HG03280 (cell line): Measurements from ENCODE around the gene BACH2.
A peak's percentile ranks its signal among the peaks of the same experiment; 100 is the strongest.

Source experiments
- ATAC-seq: cut with Tn5 transposase; IDR thresholded peaks from one replicate; pipeline ENCODE4 v1.9.1; 2021; ENCODE audit warnings: mild to moderate bottlenecking, moderate library complexity; ENCODE audit not compliant: unreplicated experiment

The BACH2 gene

GRCh38 chr6:89952686-89953085 lies 344.0 kb downstream of the BACH2 start:
- no peak for ATAC-seq

DNA sequence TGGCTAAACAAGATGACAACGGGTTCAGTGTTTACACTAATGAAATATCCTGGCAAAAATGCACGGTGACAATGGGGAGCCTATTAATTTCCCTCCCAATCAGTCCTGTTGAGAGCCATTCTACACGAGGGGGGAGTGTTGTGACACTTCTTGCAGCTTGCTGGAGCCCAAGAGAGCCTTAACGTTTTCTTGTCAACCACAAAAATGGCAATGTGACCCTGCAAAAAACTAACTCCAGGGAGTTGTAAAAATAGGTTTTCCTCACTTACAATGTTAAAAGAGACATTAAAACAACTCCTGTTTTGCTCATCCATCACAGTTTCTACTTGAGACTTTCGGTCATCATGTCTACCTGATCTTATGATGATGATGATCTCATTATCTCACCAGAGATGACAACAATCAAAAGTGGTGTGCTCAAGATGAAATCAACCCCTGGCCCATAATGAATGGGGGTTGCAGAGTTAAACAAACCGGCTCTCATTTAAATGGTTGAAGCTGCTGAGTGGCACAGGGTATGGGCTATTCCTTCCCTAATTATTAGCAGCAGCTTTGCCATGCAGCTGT lies 344.5 kb downstream of the BACH2 start:
- no peak for ATAC-seq

DNA sequence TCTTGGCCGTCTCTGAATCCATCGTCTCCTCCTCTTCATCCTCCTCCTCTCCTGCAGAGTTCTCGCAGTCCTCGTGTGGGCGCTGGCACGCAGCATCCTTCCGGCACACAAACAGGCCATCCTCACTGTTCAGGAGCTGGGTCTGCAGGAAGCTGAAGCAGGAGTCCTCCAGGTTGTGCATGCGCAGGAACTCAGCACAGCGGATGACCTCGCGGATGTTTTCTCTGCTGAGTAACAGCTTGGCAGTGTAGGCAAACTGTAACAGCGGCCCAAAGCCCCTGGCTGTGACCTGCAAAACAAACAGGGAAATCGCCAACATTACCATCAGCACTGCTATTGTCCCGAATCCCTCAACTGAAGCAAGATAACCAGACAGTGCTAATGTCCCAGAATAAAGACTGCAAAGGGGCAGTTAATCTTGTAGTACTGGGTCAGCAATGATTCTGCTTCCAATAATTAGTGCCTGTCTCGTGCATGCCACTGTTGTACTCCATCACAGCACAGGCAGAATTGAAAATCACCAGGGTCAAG lies 345.0 kb downstream of the BACH2 start:
- no peak for ATAC-seq

DNA sequence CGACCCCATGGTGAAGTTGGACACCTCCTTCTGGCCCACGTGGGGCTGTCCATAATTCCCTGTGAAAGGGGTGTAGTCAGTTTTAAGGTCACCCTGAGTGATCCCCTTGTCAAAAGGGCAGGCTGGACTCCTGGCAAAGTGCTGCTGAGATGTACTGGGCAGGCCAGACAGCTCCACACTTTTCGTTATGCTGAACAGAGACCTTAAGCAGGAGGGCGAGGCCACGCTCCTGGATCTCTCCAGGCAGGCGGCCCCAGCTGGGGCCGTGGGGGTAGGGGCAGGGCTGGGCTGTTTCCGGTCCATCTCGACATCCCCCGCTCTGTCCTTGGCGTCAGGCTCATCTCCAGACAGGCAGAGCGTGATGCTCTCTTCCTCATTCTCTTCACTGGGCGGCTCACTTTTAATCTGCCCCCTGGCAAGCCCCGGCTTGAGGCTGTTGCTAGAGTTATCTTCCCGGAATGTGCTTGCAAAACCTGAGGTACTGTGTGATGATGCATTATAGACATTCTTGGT lies 345.7 kb downstream of the BACH2 start:
- no peak for ATAC-seq

DNA sequence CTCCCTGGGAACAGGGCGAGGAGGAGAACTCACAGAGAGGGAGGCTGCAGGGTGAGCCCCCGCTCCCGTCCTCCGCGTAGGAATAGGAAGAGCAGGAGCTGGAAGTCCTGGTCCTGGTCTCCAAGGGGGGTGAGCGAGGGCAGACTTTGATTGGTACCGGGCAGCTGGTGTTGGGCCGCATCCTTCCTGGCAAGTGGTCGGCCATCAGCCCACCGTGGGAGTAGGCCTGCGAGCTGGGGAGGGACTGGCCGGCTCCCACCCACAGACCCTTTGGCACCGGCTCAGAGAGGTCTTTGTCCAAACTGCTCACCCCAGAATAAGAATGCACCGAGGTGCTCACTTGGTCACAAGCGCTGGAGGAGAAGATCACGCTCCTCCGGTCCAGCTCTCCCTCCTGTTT lies 346.2 kb downstream of the BACH2 start:
- ATAC-seq, result no peak

DNA sequence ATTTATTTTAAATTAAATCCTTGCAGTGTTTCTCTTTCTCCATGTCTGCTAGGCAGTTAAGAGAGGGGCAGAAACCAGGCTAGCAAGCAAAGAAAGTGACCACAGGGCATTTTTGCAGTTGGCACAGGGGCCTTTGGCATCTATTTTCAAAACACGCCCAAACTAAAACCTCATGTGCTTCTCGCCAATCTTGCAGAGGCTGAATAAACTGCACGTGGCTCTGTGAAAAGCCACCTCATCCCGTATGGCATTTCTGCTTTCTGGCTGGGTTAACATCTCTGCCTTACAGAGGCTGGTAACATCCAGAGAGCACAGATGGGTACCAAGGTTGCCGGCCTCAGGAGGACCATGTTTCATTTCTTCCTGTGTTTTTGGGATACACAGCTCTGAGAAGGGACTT lies 347.8 kb downstream of the BACH2 start:
- no peak for ATAC-seq

- ATAC-seq, result no peak
Measured at GRCh38 chr6:89944826-89945407, 351.7 kb downstream of the BACH2 start.

DNA sequence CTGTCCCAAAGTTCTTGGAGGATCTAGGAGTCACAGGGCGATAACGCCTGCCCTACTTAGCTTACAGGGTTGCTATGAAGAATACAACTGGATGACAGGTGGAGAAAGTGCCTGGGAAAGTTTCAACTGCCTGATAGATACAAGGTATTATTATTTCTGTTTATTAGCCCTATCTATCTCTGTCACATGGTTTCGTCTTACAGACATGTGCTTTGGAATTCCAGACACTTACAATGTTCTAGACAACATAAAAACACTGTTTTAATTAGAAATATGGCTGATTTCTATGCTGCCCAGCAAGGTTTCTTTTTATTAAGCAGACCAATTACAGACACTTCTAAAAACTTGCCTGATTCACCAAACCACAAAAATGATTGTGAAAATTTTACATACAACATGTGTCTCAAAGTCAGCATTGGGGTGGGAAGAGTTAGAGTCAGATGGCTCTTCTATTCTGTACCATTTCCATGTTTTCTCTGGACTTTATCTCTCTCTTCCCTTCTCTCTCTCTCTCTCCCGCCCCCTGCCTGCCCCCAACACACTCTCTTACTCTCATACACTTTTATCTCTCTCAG lies 352.4 kb downstream of the BACH2 start:
- ATAC-seq, result no peak

- no peak for ATAC-seq
Measured at GRCh38 chr6:89942601-89943000, 354.0 kb downstream of the BACH2 start.

DNA sequence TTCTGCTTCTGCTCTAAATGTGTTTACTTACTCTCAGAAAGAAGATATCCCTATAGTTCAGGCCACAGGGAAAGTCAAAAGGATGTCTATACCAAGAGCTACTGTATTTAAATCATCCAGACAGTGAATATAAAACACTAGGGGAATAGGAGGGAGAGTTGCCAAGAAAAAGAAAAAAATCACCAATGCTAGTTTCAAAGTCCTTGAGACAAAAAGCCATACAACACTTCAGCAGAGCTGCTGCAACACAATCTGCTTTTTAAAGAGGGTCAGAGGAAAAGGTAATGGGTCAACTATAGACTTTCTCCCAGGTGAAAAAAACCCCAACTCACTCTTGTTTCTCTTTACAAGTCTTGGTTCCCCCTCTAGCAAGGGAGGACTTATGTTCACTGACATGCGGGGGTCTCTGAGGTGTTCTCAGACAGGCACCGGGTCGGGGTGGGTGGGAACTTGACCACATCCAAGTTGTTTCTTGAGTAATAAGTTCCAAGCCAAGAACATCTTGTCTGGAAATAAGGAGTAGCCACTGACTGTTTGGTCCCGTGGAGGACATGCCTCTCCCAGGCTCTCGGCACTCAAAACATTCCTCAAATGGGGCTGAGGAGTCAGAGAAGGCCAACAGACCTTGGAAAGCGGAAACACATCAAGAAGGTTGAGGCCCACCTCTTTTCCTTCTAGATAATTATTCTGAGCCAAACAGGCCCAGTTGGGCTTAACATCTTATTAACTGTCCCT lies 354.7 kb downstream of the BACH2 start:
- no peak for ATAC-seq

DNA sequence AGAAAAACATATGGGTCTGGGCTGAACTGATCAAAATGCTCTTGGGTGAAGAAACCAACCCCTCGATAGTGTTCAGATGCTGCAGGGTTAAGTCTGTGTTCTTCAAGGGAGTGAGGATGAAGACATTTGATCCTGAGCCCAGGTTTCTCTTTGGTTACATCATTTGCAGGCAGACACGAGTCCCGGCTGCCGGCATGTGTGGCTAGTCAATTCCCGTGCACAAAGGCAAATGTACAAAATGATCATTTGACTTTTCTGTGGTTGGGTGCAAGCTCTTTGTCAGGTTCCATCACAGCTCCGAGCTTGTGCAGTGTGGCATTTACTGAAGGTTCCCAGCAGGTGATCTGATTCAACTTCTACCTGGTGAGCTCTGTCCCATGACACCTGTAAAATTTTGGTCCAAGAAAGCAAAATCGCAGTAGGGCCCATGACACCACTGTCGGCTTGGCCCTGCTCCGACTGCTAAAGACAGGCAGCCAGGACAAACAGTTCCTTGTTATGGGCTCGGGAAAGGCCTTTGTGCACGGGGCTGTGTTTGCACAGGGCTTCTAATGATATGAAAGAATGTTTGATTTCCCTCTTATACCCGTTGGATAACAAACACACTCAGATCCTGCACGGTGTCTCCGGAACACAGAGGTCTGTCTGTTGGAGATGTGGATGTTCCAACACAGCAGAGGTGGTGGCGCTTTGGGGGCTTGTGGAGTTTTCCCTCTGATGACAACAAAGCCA lies 355.4 kb downstream of the BACH2 start:
- ATAC-seq, result no peak

DNA sequence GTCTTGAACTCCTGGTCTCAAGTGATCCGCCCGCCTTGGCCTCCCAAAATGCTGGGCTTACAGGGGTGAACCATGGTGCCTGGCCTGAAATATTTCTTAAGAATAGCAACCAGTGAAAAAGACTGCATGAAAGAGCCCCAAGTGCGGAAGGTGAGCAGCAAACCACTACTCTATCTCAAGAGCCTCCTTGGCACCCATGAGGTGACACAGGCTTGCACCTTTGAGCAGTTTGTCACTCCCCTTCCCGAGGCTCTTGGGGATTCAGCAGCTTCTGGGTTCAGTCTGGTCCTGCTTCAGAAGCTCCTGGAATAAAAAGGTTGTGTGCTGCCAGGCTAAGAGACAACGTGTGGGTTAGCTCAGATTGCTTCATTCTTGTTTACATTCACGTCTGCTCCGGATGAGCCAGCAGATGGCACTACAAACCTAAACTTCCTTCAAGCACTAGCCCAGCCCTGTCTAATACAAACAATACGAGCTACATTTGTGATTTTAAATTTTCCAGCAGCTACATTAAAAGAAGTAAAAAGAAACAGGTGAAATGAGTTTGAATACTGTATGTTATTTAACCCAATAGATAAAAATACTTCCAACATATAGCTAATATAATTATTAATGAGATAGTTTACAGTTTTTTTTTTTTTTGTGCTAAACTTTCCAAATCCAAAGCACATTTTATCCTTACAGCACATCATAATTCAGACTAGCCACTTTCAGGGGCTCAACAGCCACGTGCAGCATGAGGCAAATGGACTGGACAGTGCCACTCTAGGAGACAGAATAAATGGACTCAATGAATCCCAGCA lies 356.2 kb downstream of the BACH2 start:
- ATAC-seq, result peak; percentile 77

- ATAC-seq, result no peak
Measured at GRCh38 chr6:89939144-89939543, 357.5 kb downstream of the BACH2 start.

DNA sequence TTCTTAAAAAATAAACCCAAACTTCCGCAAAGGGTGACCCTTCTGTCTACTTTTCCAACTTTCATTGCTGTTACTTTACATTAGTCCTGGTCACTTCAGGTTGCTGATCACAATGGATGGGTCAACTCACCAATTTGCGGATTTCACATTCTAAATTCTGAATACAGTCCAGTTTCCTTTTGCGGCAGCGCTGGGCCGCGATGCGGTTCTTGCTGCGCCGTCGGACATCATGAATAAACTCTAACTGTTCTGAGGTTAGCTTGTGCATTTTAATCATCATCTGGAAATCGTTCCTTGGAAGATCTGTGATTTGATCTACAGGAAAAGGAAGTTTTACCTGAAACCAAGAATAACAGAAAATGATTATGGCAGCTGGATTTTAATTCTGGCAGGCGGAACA lies 358.6 kb downstream of the BACH2 start:
- ATAC-seq, result no peak

DNA sequence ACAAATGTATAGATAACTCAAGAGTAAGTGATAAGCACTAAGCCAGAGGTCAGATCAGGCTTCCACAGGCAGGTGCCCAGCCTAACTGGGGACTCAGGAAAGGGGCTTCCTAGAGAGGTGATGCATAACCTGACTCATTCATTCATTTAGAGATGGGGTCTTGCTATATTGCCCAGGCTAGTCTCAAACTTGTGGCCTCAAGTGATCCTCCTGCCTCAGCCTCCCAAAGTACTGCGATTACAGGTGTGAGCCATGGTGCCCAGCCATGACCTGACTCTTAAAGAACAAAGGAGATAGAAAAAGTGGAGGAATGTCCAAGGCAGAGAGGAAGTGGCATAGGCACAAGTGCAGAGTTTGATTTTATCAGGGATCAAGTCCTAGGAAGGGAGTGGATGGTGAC lies 360.5 kb downstream of the BACH2 start:
- no peak for ATAC-seq

DNA sequence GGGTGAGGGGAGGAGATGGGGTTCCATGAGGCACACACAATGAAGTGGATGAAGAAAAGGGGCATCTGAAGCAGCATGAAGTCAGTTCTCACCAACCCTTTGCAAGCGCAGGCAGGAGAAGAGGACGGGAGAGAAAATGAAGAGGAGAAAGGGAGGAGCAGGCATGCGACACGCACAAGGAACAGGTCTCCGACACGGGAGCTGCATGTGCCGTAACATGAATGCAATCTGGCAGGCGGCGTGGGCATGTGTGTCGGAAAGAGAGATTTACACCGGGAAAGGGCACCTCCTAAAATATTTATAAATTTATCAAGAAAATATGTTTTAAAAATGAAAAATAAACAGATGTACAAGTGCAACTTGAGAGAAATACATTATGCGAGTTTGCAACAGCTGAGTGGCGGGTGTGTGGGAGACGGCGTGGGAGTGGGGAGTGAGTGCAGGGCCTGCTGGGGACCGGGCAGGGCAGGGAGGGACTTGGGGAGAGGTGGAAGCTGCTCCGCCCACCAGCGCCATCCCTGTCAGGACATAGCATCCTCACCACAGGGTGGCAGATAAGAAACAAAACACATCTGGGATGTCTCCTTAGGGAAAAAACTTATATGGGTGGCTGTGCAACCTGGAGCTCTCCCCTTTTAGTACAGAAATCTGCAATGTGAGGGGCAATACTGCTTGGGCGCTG lies 361.8 kb downstream of the BACH2 start:
- ATAC-seq, result no peak

DNA sequence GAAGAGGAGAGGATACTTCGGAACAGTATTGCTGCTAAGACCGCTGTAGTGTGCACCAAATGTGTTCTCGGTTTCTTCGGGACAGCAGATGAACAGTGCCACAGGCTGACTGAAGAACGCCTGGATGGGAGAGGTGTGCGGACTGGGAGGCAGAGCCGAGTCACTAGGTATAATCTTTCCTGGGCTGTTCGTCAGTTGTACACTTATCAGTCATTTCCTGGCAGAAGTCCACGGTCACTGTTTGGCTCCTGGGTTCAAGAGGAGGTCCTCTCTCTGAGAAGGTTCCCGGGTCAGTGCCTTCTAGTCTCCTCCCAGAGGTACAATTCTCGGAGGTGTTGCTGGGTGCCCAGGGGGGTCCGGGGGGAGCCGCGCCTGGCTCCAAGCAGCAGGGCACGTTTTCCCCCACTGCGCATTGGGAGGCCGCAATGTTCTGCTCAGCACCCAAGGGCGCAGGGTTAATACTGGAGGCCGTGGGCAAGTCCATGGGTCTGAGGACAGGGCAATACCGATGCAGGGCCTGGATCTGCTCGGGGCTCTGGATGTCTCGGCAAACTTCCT lies 364.3 kb downstream of the BACH2 start:
- ATAC-seq, result no peak

GRCh38 chr6:89930789-89931188 lies 365.9 kb downstream of the BACH2 start:
- ATAC-seq, result no peak

DNA sequence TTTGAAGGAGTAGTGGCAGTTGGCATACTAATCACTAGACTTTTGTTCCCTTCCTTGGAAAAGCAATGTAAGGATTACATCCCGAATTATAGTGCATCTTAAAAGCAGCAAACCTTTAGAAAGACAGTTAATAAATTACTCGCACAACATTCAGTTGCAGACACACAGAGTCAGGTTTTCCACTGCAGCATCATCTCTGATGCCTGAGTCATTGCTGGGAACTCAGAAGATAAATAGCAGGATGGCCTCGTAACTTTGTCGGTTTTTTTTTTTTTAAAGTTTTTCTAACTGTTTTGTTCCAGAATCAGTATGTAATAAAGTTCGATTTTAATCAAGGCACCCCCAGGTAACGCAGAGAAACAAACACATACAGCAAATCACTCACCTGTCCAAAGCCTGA lies 368.0 kb downstream of the BACH2 start:
- ATAC-seq, result no peak
